ENCODE data around the gene VMP1.

Gene VMP1

GRCh38 chr17:59725691-59726090, 18.2 kb downstream of the VMP1 start:
- no peaks in the 10 kb centered on the region for H3K9me3 ChIP-seq (ENCODE audit: control insufficient read depth in 1 of 2, low read length in 2 of 2)
- no peak overlapping the region for H3K9ac ChIP-seq (ENCODE audit: low read depth in 1 of 2, low read length in 2 of 2)
- no peak overlapping the region for H3K4me3 ChIP-seq (ENCODE audit: low read depth in 1 of 2, low read length in 2 of 2)
- H3K27ac ChIP-seq (ENCODE audit: low read depth, low read length): no peak overlapping the region
- peaks cover 0 to 3% of the 10 kb centered on the region in 2 donors for H3K36me3 ChIP-seq (ENCODE audit: control insufficient read depth in 1 of 2, insufficient read depth in 2 of 2, low read length in 2 of 2)
- H3K4me1 ChIP-seq (ENCODE audit: control insufficient read depth in 1 of 2, insufficient read depth in 2 of 2, low read length in 2 of 2): peaks cover 11 to 19% of the 10 kb centered on the region in 2 donors
- H3K27me3 ChIP-seq (ENCODE audit: control insufficient read depth in 1 of 2, insufficient read depth in 2 of 2, low read length in 2 of 2): no peaks in the 10 kb centered on the region

- Histone ChIP-seq H3K4me1 (ENCODE audit: control insufficient read depth in 1 of 2, insufficient read depth in 2 of 2, low read length in 2 of 2) (peaks cover 8 to 16% of the 10 kb centered on the region in 2 donors), H3K9ac (ENCODE audit: low read depth in 1 of 2, low read length in 2 of 2) (no peak overlapping the region), H3K36me3 (ENCODE audit: control insufficient read depth in 1 of 2, insufficient read depth in 2 of 2, low read length in 2 of 2) (peaks cover 0 to 3% of the 10 kb centered on the region in 2 donors), H3K4me3 (ENCODE audit: low read depth in 1 of 2, low read length in 2 of 2) (no peak overlapping the region), H3K27me3 (ENCODE audit: control insufficient read depth in 1 of 2, insufficient read depth in 2 of 2, low read length in 2 of 2) (no peaks in the 10 kb centered on the region), H3K9me3 (ENCODE audit: control insufficient read depth in 1 of 2, low read length in 2 of 2) (no peaks in the 10 kb centered on the region), H3K27ac (ENCODE audit: low read depth, low read length) (no peak overlapping the region)
Measured at GRCh38 chr17:59727817-59728533, 20.5 kb downstream of the VMP1 start.

GRCh38 chr17:59730268-59730834, 22.9 kb downstream of the VMP1 start:
- H3K27ac ChIP-seq (ENCODE audit: low read depth, low read length): no peak overlapping the region
- H3K9ac ChIP-seq (ENCODE audit: low read depth in 1 of 2, low read length in 2 of 2): no peak overlapping the region
- H3K36me3 ChIP-seq (ENCODE audit: control insufficient read depth in 1 of 2, insufficient read depth in 2 of 2, low read length in 2 of 2): peaks cover 0 to 5% of the 10 kb centered on the region in 2 donors
- H3K4me1 ChIP-seq (ENCODE audit: control insufficient read depth in 1 of 2, insufficient read depth in 2 of 2, low read length in 2 of 2): peaks cover 5 to 10% of the 10 kb centered on the region in 2 donors
- no peaks in the 10 kb centered on the region for H3K27me3 ChIP-seq (ENCODE audit: control insufficient read depth in 1 of 2, insufficient read depth in 2 of 2, low read length in 2 of 2)
- H3K9me3 ChIP-seq (ENCODE audit: control insufficient read depth in 1 of 2, low read length in 2 of 2): no peaks in the 10 kb centered on the region
- no peak overlapping the region for H3K4me3 ChIP-seq (ENCODE audit: low read depth in 1 of 2, low read length in 2 of 2)

- Histone ChIP-seq H3K36me3 (ENCODE audit: control insufficient read depth in 1 of 2, insufficient read depth in 2 of 2, low read length in 2 of 2) (peaks cover 0 to 21% of the 10 kb centered on the region in 2 donors), H3K9me3 (ENCODE audit: control insufficient read depth in 1 of 2, low read length in 2 of 2) (no peaks in the 10 kb centered on the region), H3K27ac (ENCODE audit: low read depth, low read length) (no peak overlapping the region), H3K27me3 (ENCODE audit: control insufficient read depth in 1 of 2, insufficient read depth in 2 of 2, low read length in 2 of 2) (no peaks in the 10 kb centered on the region), H3K4me3 (ENCODE audit: low read depth in 1 of 2, low read length in 2 of 2) (no peak overlapping the region), H3K4me1 (ENCODE audit: control insufficient read depth in 1 of 2, insufficient read depth in 2 of 2, low read length in 2 of 2) (peaks cover 5% of the 10 kb centered on the region in 2 donors), H3K9ac (ENCODE audit: low read depth in 1 of 2, low read length in 2 of 2) (no peak overlapping the region)
Measured at GRCh38 chr17:59733697-59734096, 26.2 kb downstream of the VMP1 start.

- peaks cover 0 to 21% of the 10 kb centered on the region in 2 donors for H3K36me3 ChIP-seq (ENCODE audit: control insufficient read depth in 1 of 2, insufficient read depth in 2 of 2, low read length in 2 of 2)
- peaks cover 5% of the 10 kb centered on the region in 2 donors for H3K4me1 ChIP-seq (ENCODE audit: control insufficient read depth in 1 of 2, insufficient read depth in 2 of 2, low read length in 2 of 2)
- no peak overlapping the region for H3K27ac ChIP-seq (ENCODE audit: low read depth, low read length)
- H3K9ac ChIP-seq (ENCODE audit: low read depth in 1 of 2, low read length in 2 of 2): no peak overlapping the region
- H3K27me3 ChIP-seq (ENCODE audit: control insufficient read depth in 1 of 2, insufficient read depth in 2 of 2, low read length in 2 of 2): no peaks in the 10 kb centered on the region
- no peak overlapping the region for H3K4me3 ChIP-seq (ENCODE audit: low read depth in 1 of 2, low read length in 2 of 2)
- H3K9me3 ChIP-seq (ENCODE audit: control insufficient read depth in 1 of 2, low read length in 2 of 2): no peaks in the 10 kb centered on the region
Measured at GRCh38 chr17:59734226-59734625, 26.8 kb downstream of the VMP1 start.

- H3K9ac ChIP-seq (ENCODE audit: low read depth in 1 of 2, low read length in 2 of 2): no peak overlapping the region
- H3K27ac ChIP-seq (ENCODE audit: low read depth, low read length): no peak overlapping the region
- H3K9me3 ChIP-seq (ENCODE audit: control insufficient read depth in 1 of 2, low read length in 2 of 2): no peaks in the 10 kb centered on the region
- H3K4me3 ChIP-seq (ENCODE audit: low read depth in 1 of 2, low read length in 2 of 2): no peak overlapping the region
- H3K36me3 ChIP-seq (ENCODE audit: control insufficient read depth in 1 of 2, insufficient read depth in 2 of 2, low read length in 2 of 2): peaks cover 4 to 31% of the 10 kb centered on the region in 2 donors
- peaks cover 0 to 5% of the 10 kb centered on the region in 2 donors for H3K4me1 ChIP-seq (ENCODE audit: control insufficient read depth in 1 of 2, insufficient read depth in 2 of 2, low read length in 2 of 2)
- H3K27me3 ChIP-seq (ENCODE audit: control insufficient read depth in 1 of 2, insufficient read depth in 2 of 2, low read length in 2 of 2): no peaks in the 10 kb centered on the region
Measured at GRCh38 chr17:59737324-59737723, 29.9 kb downstream of the VMP1 start.

- Histone ChIP-seq H3K9me3 (ENCODE audit: control insufficient read depth in 1 of 2, low read length in 2 of 2) (no peaks in the 10 kb centered on the region), H3K27me3 (ENCODE audit: control insufficient read depth in 1 of 2, insufficient read depth in 2 of 2, low read length in 2 of 2) (no peaks in the 10 kb centered on the region), H3K9ac (ENCODE audit: low read depth in 1 of 2, low read length in 2 of 2) (no peak overlapping the region), H3K27ac (ENCODE audit: low read depth, low read length) (no peak overlapping the region), H3K36me3 (ENCODE audit: control insufficient read depth in 1 of 2, insufficient read depth in 2 of 2, low read length in 2 of 2) (peaks cover 13 to 25% of the 10 kb centered on the region in 2 donors), H3K4me1 (ENCODE audit: control insufficient read depth in 1 of 2, insufficient read depth in 2 of 2, low read length in 2 of 2) (no peaks in the 10 kb centered on the region), H3K4me3 (ENCODE audit: low read depth in 1 of 2, low read length in 2 of 2) (no peak overlapping the region)
Measured at GRCh38 chr17:59743842-59744241, 36.4 kb downstream of the VMP1 start.

- Histone ChIP-seq H3K4me3 (ENCODE audit: low read depth in 1 of 2, low read length in 2 of 2) (no peak overlapping the region), H3K9ac (ENCODE audit: low read depth in 1 of 2, low read length in 2 of 2) (no peak overlapping the region), H3K36me3 (ENCODE audit: control insufficient read depth in 1 of 2, insufficient read depth in 2 of 2, low read length in 2 of 2) (peaks cover 13 to 24% of the 10 kb centered on the region in 2 donors), H3K4me1 (ENCODE audit: control insufficient read depth in 1 of 2, insufficient read depth in 2 of 2, low read length in 2 of 2) (no peaks in the 10 kb centered on the region), H3K9me3 (ENCODE audit: control insufficient read depth in 1 of 2, low read length in 2 of 2) (no peaks in the 10 kb centered on the region), H3K27me3 (ENCODE audit: control insufficient read depth in 1 of 2, insufficient read depth in 2 of 2, low read length in 2 of 2) (no peaks in the 10 kb centered on the region), H3K27ac (ENCODE audit: low read depth, low read length) (no peak overlapping the region)
Measured at GRCh38 chr17:59745040-59745439, 37.6 kb downstream of the VMP1 start.

GRCh38 chr17:59746849-59747445, 39.5 kb downstream of the VMP1 start:
- no peaks in the 10 kb centered on the region for H3K27me3 ChIP-seq (ENCODE audit: control insufficient read depth in 1 of 2, insufficient read depth in 2 of 2, low read length in 2 of 2)
- H3K4me3 ChIP-seq (ENCODE audit: low read depth in 1 of 2, low read length in 2 of 2): no peak overlapping the region
- no peaks in the 10 kb centered on the region for H3K9me3 ChIP-seq (ENCODE audit: control insufficient read depth in 1 of 2, low read length in 2 of 2)
- no peak overlapping the region for H3K9ac ChIP-seq (ENCODE audit: low read depth in 1 of 2, low read length in 2 of 2)
- H3K36me3 ChIP-seq (ENCODE audit: control insufficient read depth in 1 of 2, insufficient read depth in 2 of 2, low read length in 2 of 2): peaks cover 8 to 18% of the 10 kb centered on the region in 2 donors
- H3K4me1 ChIP-seq (ENCODE audit: control insufficient read depth in 1 of 2, insufficient read depth in 2 of 2, low read length in 2 of 2): no peaks in the 10 kb centered on the region
- no peak overlapping the region for H3K27ac ChIP-seq (ENCODE audit: low read depth, low read length)

- H3K9me3 ChIP-seq (ENCODE audit: control insufficient read depth in 1 of 2, low read length in 2 of 2): no peaks in the 10 kb centered on the region
- H3K9ac ChIP-seq (ENCODE audit: low read depth in 1 of 2, low read length in 2 of 2): no peak overlapping the region
- peaks cover 0 to 5% of the 10 kb centered on the region in 2 donors for H3K4me1 ChIP-seq (ENCODE audit: control insufficient read depth in 1 of 2, insufficient read depth in 2 of 2, low read length in 2 of 2)
- H3K4me3 ChIP-seq (ENCODE audit: low read depth in 1 of 2, low read length in 2 of 2): no peak overlapping the region
- H3K36me3 ChIP-seq (ENCODE audit: control insufficient read depth in 1 of 2, insufficient read depth in 2 of 2, low read length in 2 of 2): peaks cover 3 to 9% of the 10 kb centered on the region in 2 donors
- H3K27me3 ChIP-seq (ENCODE audit: control insufficient read depth in 1 of 2, insufficient read depth in 2 of 2, low read length in 2 of 2): no peaks in the 10 kb centered on the region
- no peak overlapping the region for H3K27ac ChIP-seq (ENCODE audit: low read depth, low read length)
Measured at GRCh38 chr17:59748591-59748990, 41.1 kb downstream of the VMP1 start.

All from duodenal mucosa (tissue), 2 donors.